ENCODE data around the gene PLEKHA6. TPM values are rescaled to one million over a fixed set of nuclear protein-coding genes. Genes with fewer than 3 reads are reported as not detected.
"Not testable (repeated sequence)": the region's sequence is repeated elsewhere in the genome, so short reads cannot be mapped to it uniquely, and the experiment has no call there.

Gene PLEKHA6
- total RNA-seq, 1 donor from 2014 or later: 1.0 TPM

DNA sequence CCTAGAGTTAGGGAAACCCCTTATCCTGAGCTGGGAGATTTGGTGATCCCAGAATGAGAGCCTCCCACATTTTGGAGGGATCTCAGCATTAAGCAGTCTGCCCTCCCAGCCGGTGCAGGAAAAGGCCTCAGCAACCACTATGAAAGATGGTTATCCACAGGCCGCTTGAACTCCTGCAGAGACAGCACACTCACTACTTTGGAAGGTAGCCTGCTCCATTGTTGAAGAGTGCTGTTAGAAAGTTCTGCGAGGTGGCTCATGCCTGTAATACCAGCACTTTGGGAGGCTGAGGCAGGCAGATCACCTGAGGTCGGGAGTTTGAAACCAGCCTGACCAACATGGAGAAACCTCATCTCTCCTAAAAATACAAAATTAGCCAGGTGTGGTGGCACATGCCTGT lies 48.8 kb downstream of the PLEKHA6 start:
- not testable (repeated sequence) for H3K9me3 ChIP-seq (ENCODE audit: control insufficient read depth in 3 of 3, low read length in 3 of 3); H3K4me3 ChIP-seq (ENCODE audit: low read length in 3 of 3); H3K36me3 ChIP-seq (ENCODE audit: control insufficient read depth in 3 of 3, insufficient read depth in 3 of 3, low read length in 3 of 3); H3K9ac ChIP-seq (ENCODE audit: low read depth in 1 of 3, low read length in 3 of 3); H3K27ac ChIP-seq (ENCODE audit: low read depth, low read length)
- peaks cover 0 to 18% (median 14%) of the 10 kb centered on the region in 3 donors for H3K27me3 ChIP-seq (ENCODE audit: control insufficient read depth in 3 of 3, insufficient read depth in 3 of 3, low read length in 3 of 3)
- peaks cover 6 to 13% (median 11%) of the 10 kb centered on the region in 3 donors for H3K4me1 ChIP-seq (ENCODE audit: control insufficient read depth in 3 of 3, insufficient read depth in 3 of 3, low read length in 3 of 3)

DNA sequence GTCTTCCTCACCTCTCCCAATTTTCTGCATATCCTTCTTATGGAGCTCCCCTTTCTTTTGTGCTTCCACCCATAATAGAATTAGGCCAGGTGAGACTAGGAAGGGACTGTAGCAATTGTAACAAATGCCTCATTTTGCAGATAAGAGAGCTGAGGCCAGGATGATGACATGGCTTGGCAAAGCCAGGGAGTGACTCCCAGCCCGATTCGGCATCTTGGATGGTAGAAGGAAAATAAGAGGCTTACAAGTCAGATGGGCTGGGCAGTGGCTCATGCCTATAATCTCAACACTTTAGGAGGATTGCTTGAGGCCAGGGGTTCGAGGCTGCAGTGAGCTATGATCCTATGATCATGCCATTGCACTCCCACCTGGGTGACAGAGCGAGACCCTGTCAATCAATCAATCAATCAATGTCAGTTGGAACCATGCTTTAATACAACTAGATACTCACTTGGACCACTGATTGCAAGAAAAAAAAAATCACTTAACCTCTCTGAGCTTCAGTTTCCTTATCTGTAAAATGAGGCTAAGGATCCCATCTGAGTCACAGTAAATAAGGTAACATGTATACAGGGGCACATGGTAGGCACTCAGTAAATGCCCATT lies 51.6 kb downstream of the PLEKHA6 start:
- Histone ChIP-seq H3K9ac (ENCODE audit: low read depth in 1 of 3, low read length in 3 of 3) (no peak overlapping the region), H3K4me1 (ENCODE audit: control insufficient read depth in 3 of 3, insufficient read depth in 3 of 3, low read length in 3 of 3) (peaks cover 5 to 8% (median 6%) of the 10 kb centered on the region in 3 donors), H3K4me3 (ENCODE audit: low read length in 3 of 3) (peak overlapping the region in 1 of 3 donors; percentile 56), H3K36me3 (ENCODE audit: control insufficient read depth in 3 of 3, insufficient read depth in 3 of 3, low read length in 3 of 3) (no peaks in the 10 kb centered on the region), H3K27ac (ENCODE audit: low read depth, low read length) (no peak overlapping the region), H3K27me3 (ENCODE audit: control insufficient read depth in 3 of 3, insufficient read depth in 3 of 3, low read length in 3 of 3) (peaks cover 0 to 22% (median 18%) of the 10 kb centered on the region in 3 donors), H3K9me3 (ENCODE audit: control insufficient read depth in 3 of 3, low read length in 3 of 3) (no peaks in the 10 kb centered on the region)

DNA sequence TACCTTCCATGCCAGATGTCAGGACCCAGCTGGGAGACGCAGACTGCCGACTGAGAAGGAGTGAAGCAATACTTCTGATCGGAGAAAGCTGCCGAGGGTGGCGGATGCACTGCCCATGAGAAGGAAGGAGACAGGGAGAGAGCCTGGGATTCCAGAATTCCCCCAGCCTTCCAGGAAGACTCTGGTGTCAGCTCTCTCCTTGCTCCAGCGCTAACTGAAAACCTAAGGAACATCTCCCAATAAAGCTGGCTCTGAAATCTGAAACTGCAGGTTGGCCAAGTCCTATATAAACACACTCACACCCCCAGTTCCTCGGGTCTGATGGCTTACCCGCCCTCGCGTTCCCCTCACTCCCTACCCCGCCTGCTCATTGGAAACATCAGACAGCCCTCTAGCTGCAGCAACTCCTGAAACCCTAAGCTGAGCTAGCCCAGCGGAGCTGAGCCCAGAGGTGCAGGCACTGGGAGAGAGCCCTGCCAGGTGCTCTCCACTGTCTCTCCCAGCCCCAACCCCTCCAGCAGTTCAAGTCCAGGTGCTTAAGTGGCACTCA lies 52.3 kb downstream of the PLEKHA6 start:
- Histone ChIP-seq H3K27me3 (ENCODE audit: control insufficient read depth in 3 of 3, insufficient read depth in 3 of 3, low read length in 3 of 3) (peaks cover 0 to 22% (median 18%) of the 10 kb centered on the region in 3 donors), H3K4me1 (ENCODE audit: control insufficient read depth in 3 of 3, insufficient read depth in 3 of 3, low read length in 3 of 3) (peaks cover 5 to 8% (median 6%) of the 10 kb centered on the region in 3 donors), H3K9me3 (ENCODE audit: control insufficient read depth in 3 of 3, low read length in 3 of 3) (no peaks in the 10 kb centered on the region), H3K4me3 (ENCODE audit: low read length in 3 of 3) (peak overlapping the region; percentile 41 to 59 (median 56)), H3K9ac (ENCODE audit: low read depth in 1 of 3, low read length in 3 of 3) (peak overlapping the region in 2 of 3 donors; percentile 28 to 40), H3K36me3 (ENCODE audit: control insufficient read depth in 3 of 3, insufficient read depth in 3 of 3, low read length in 3 of 3) (no peaks in the 10 kb centered on the region), H3K27ac (ENCODE audit: low read depth, low read length) (no peak overlapping the region)

DNA sequence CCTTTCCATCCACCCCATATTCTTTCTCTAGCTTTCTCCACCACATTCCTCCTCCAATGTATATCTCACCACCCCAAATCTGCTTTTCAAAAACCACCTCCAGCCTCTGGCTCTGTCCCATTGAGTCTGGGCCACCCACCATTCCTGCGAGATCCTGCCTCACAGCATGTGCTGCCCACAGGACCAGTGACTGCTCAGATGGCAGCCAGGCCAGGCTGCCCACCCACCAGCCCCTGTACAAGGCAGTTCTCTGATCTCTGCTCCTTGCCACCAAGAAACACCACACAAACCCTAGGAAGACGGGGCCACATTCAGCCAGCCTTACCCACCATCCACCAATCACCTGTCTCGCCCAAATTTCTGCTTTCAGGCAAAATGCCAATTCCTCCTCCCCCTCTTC lies 53.7 kb downstream of the PLEKHA6 start:
- Histone ChIP-seq H3K9ac (ENCODE audit: low read depth in 1 of 3, low read length in 3 of 3) (no peak overlapping the region), H3K36me3 (ENCODE audit: control insufficient read depth in 3 of 3, insufficient read depth in 3 of 3, low read length in 3 of 3) (no peaks in the 10 kb centered on the region), H3K9me3 (ENCODE audit: control insufficient read depth in 3 of 3, low read length in 3 of 3) (no peaks in the 10 kb centered on the region), H3K27ac (ENCODE audit: low read depth, low read length) (no peak overlapping the region), H3K4me3 (ENCODE audit: low read length in 3 of 3) (peak overlapping the region in 1 of 3 donors; percentile 14), H3K4me1 (ENCODE audit: control insufficient read depth in 3 of 3, insufficient read depth in 3 of 3, low read length in 3 of 3) (peaks cover 5 to 14% (median 9%) of the 10 kb centered on the region in 3 donors), H3K27me3 (ENCODE audit: control insufficient read depth in 3 of 3, insufficient read depth in 3 of 3, low read length in 3 of 3) (peaks cover 2 to 22% (median 18%) of the 10 kb centered on the region in 3 donors)

DNA sequence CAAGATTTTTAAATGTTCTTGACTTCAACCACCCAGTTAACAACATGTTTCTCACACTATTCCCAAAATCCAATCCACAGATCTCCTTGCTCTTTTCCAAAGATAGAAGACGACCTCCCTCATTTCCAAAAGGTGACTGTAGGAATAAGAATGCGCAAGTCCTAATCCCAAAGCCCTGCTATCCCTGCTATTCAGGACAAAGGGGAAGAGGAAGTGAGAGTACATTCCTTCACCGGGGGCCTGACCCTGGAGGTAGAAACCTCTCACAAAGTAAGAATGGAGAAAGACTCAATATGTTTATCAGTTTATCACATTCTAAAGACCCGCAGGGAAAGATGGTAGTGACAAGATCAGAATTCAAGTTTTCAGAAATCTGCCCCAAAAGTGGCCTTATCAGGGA lies 55.7 kb downstream of the PLEKHA6 start:
- H3K9me3 ChIP-seq (ENCODE audit: control insufficient read depth in 3 of 3, low read length in 3 of 3): no peaks in the 10 kb centered on the region
- H3K36me3 ChIP-seq (ENCODE audit: control insufficient read depth in 3 of 3, insufficient read depth in 3 of 3, low read length in 3 of 3): no peaks in the 10 kb centered on the region
- no peak overlapping the region for H3K4me3 ChIP-seq (ENCODE audit: low read length in 3 of 3)
- H3K27ac ChIP-seq (ENCODE audit: low read depth, low read length): no peak overlapping the region
- peaks cover 2 to 22% (median 18%) of the 10 kb centered on the region in 3 donors for H3K27me3 ChIP-seq (ENCODE audit: control insufficient read depth in 3 of 3, insufficient read depth in 3 of 3, low read length in 3 of 3)
- peaks cover 10 to 31% (median 16%) of the 10 kb centered on the region in 3 donors for H3K4me1 ChIP-seq (ENCODE audit: control insufficient read depth in 3 of 3, insufficient read depth in 3 of 3, low read length in 3 of 3)
- H3K9ac ChIP-seq (ENCODE audit: low read depth in 1 of 3, low read length in 3 of 3): no peak overlapping the region

DNA sequence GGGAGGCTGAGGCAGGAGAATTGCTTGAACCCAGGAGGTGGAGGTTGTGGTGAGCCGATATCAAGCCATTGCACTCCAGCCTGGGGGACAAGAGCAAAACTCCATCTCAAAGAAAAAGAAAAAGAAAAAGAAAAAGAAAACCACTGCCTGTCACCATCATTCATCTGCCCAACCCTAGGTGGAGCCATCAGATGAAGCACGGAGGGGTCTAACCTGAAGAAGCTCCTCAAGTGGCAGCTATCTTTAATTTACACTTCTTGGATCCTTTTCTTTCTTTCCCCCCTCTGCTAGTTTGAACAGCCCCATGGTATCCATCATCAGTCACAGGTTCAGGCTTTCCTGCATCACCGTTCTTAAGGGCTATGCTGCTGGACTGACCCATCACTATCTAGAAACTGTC lies 57.0 kb downstream of the PLEKHA6 start:
- Histone ChIP-seq H3K4me3 (ENCODE audit: low read length in 3 of 3) (no peak overlapping the region), H3K4me1 (ENCODE audit: control insufficient read depth in 3 of 3, insufficient read depth in 3 of 3, low read length in 3 of 3) (peaks cover 10 to 30% (median 13%) of the 10 kb centered on the region in 3 donors), H3K36me3 (ENCODE audit: control insufficient read depth in 3 of 3, insufficient read depth in 3 of 3, low read length in 3 of 3) (no peaks in the 10 kb centered on the region), H3K9ac (ENCODE audit: low read depth in 1 of 3, low read length in 3 of 3) (no peak overlapping the region), H3K9me3 (ENCODE audit: control insufficient read depth in 3 of 3, low read length in 3 of 3) (no peaks in the 10 kb centered on the region), H3K27me3 (ENCODE audit: control insufficient read depth in 3 of 3, insufficient read depth in 3 of 3, low read length in 3 of 3) (peaks cover 2 to 17% (median 13%) of the 10 kb centered on the region in 3 donors), H3K27ac (ENCODE audit: low read depth, low read length) (no peak overlapping the region)

DNA sequence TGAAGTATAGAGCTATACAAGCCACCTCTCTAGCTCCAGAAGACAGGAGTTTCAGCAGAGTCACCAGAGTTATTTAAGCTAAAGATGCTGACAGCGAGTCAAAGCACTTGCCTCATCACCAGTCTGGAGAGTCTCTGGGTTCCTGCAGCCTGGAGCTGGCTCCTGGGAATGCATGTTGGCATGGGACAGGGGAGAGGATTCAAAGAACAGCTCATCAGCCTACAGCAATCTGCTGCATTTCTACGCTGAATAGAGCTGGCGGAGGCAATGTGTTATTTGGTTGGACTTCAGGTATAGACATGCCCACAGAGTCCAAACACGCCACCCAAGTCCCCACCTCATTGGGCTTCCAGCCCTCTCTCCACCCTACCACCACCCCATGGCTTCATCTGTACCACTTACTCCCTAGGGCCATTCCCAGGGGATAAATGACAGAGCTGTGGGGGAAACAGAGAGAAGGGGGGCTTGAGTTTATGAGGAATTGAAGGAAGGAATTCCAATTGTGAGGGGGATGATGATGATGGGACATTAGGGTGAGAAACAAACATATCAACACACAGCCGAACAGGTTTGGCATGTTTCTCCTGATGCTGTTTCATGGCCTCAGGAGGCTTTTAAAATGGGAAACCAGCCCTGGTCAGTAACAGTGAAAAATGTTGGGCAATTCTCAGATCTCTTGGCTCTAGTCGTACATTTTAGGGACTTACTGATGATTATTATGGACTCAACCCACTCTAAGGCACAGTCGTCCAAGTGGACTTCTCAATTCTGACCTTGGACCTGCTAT lies 58.4 kb downstream of the PLEKHA6 start:
- no peaks in the 10 kb centered on the region for H3K9me3 ChIP-seq (ENCODE audit: control insufficient read depth in 3 of 3, low read length in 3 of 3)
- no peaks in the 10 kb centered on the region for H3K36me3 ChIP-seq (ENCODE audit: control insufficient read depth in 3 of 3, insufficient read depth in 3 of 3, low read length in 3 of 3)
- H3K4me3 ChIP-seq (ENCODE audit: low read length in 3 of 3): no peak overlapping the region
- no peak overlapping the region for H3K27ac ChIP-seq (ENCODE audit: low read depth, low read length)
- peaks cover 2 to 8% (median 6%) of the 10 kb centered on the region in 3 donors for H3K27me3 ChIP-seq (ENCODE audit: control insufficient read depth in 3 of 3, insufficient read depth in 3 of 3, low read length in 3 of 3)
- H3K4me1 ChIP-seq (ENCODE audit: control insufficient read depth in 3 of 3, insufficient read depth in 3 of 3, low read length in 3 of 3): peaks cover 11 to 28% (median 19%) of the 10 kb centered on the region in 3 donors
- H3K9ac ChIP-seq (ENCODE audit: low read depth in 1 of 3, low read length in 3 of 3): no peak overlapping the region

DNA sequence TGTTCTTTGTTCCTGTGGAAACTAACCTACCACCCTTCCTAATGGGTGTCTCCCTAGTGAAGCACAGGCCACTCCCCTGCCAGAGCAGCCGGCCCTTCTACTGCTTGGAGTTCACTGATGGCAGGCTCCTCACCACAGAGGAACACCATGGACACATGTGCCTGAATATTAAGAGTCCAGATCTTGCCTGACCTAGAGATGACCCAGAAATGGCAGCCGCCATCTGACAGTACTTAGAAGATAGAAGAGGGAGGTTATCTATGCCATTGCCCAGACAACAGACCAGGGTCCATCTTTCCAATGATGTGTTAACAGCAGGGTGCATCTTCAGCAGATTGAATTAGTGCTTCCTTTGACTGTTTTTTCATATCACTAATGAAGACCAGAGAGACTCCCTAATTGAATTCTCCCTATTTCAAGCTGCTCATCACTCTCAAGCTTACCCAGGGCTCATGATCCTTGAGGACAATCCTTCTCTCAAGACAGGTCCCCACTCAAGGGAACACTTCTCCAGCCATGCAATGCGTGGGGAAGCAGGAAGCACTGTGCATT lies 59.8 kb downstream of the PLEKHA6 start:
- Histone ChIP-seq H3K36me3 (ENCODE audit: control insufficient read depth in 3 of 3, insufficient read depth in 3 of 3, low read length in 3 of 3) (no peaks in the 10 kb centered on the region), H3K9ac (ENCODE audit: low read depth in 1 of 3, low read length in 3 of 3) (no peak overlapping the region), H3K27me3 (ENCODE audit: control insufficient read depth in 3 of 3, insufficient read depth in 3 of 3, low read length in 3 of 3) (peaks cover 0 to 3% (median 2%) of the 10 kb centered on the region in 3 donors), H3K27ac (ENCODE audit: low read depth, low read length) (no peak overlapping the region), H3K4me3 (ENCODE audit: low read length in 3 of 3) (no peak overlapping the region), H3K4me1 (ENCODE audit: control insufficient read depth in 3 of 3, insufficient read depth in 3 of 3, low read length in 3 of 3) (peaks cover 26 to 37% (median 30%) of the 10 kb centered on the region in 3 donors), H3K9me3 (ENCODE audit: control insufficient read depth in 3 of 3, low read length in 3 of 3) (no peaks in the 10 kb centered on the region)

DNA sequence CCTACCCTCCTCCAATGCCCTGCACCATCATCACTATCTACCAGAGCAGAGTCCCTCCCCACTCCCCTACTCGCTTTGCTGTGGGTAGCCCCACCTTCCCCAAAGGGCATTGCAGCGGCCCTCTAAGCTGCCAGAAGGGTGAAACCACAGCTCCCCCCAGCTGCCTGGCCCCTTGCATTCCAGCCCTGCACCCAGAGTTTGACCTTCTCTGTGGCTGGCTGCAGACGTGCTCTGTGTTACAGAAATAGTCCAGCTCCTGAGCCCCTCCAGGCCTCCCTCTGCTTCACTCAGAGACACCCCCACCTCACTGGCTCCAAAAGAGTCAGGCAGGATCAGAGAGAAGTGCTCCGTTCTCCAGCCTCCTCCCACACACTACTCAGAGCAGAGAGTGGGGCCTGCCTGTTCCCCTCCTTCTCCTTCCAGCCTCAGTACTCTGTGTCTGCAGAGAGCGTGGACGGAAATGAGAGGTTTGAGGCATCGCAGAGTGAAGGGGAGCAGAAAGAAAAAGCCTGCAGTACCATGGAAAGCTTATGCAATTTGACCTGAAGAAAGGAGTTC lies 63.2 kb downstream of the PLEKHA6 start:
- H3K27me3 ChIP-seq (ENCODE audit: control insufficient read depth in 3 of 3, insufficient read depth in 3 of 3, low read length in 3 of 3): peaks cover 0 to 8% (median 2%) of the 10 kb centered on the region in 3 donors
- no peak overlapping the region for H3K4me3 ChIP-seq (ENCODE audit: low read length in 3 of 3)
- H3K9ac ChIP-seq (ENCODE audit: low read depth in 1 of 3, low read length in 3 of 3): peak overlapping the region in 2 of 3 donors; percentile 3 to 28
- no peak overlapping the region for H3K27ac ChIP-seq (ENCODE audit: low read depth, low read length)
- H3K9me3 ChIP-seq (ENCODE audit: control insufficient read depth in 3 of 3, low read length in 3 of 3): no peaks in the 10 kb centered on the region
- peaks cover 39 to 47% (median 39%) of the 10 kb centered on the region in 3 donors for H3K4me1 ChIP-seq (ENCODE audit: control insufficient read depth in 3 of 3, insufficient read depth in 3 of 3, low read length in 3 of 3)
- no peaks in the 10 kb centered on the region for H3K36me3 ChIP-seq (ENCODE audit: control insufficient read depth in 3 of 3, insufficient read depth in 3 of 3, low read length in 3 of 3)
